GM19023 (cell line): Measurements from ENCODE around the gene MAGI1.
"Not testable (repeated sequence)": the region's sequence is repeated elsewhere in the genome, so short reads cannot be mapped to it uniquely, and the experiment has no call there.

Source experiments
- ATAC-seq: cut with Tn5 transposase; IDR thresholded peaks from one replicate; pipeline ENCODE4 v1.9.1; 2021; ENCODE audit warnings: mild to moderate bottlenecking, moderate library complexity; ENCODE audit not compliant: unreplicated experiment

MAGI1 gene

DNA sequence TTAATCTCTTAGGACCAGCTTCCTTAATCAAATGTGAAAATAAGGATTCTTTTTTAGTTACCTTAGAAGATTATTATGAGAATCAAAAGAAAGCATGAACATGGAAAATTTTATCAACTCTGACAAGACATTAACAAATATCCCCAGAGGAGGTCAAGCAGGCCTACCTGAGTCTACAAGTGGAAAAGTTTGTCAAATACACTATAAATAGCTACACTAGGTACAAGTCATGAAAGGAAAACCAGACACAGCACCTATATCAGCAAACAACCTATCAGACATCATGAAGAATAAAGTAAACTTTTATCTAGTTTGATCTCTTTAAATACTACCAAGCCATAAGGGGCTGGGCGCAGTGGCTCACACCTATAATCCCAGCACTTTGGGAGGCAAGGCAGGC lies 126.1 kb downstream of the MAGI1 start:
- no peak for ATAC-seq

DNA sequence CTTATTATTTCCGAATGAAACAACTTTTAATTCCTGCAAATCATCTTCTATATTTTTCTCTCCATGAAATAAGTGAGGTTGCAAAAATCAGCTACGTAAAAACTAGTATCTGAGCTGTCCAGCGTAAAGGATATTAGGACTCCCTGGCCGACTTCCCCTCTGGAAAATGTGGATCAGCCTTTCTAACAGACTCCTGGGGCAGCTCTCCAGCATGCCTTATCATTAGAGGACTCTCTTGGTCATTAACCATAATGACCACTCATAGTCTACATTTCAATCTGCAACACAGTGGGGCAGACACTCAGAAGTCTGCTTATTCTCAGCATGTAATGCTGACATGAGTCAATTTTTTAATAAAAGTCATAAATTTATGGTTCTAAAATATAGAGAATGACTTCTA lies 130.1 kb downstream of the MAGI1 start:
- no peak for ATAC-seq

DNA sequence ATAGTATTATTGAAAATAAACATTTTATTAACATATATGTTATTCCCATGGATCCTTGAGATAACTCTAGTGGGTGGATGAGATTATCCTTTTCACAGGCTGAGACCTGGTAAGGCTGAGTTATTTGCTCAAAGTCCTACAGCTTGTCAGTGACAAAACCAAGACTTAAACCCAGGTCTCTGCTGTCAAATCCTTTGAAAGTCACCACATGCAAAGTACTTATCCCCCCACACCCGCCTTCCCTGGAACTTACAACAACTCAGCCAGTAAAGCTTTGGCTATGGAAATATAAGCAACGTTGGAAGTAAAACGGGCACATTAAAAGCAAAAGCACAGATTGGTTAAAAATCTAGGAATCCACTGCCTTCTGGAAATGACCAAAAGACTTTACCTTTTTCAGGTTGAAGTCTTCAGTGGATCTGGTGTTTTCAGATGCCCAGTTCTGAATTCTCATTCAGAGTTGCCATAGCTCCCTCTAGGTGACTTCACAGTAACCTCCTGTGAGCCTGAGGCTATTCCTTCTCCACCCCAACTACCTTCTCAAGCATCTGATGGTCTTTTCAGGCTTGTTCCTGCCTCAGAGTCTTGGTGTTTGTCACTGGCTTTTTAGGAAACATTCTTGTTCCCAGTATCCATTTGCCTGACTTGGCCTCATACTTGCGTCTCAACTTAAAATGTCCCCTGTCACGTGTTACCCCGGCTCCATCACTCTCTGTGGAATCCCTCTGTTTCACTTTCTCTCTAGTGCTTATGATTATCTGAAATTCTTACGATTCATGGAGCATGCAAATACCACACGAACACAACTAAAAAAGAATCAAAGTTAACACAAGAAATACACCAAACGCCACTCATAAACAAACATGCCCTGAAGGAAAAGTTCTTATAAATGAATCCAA lies 131.2 kb downstream of the MAGI1 start:
- no peak for ATAC-seq

DNA sequence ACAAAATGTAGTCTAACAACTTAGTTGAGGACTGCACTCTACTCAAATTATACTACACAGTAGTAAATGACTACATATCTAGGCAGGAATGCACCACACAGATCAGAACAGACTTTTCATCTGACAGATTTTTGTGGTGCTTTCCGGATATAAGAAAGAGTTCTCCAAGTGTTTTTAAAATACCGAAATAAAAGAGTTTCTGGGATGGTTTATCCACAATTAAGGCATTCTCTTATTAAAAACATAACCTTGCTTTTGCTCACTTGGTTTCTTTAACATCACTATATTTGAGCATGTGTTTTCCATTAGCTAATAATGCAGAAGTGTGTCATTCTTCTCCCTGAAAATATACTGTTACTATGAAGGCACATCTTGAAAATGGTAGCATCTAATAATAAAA lies 132.9 kb downstream of the MAGI1 start:
- no peak for ATAC-seq

DNA sequence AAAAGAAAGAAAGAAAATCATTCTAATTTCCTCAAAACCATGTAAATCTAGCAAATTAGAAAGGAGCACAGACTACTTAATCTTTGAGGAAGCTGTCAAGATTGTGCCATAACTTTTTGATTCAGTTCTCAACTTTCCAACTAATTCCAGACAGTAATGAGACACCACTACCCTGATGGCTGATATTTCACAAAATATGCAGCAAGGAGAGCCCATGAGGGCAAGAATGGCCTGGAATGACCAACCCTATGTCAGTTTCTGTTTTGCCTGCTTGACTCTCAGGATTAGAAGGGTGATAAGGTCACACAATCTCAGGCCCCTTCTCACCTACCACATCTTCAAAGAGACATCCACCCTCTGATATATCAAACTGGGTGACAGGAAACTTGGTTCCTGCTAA lies 134.7 kb downstream of the MAGI1 start:
- no peak for ATAC-seq

DNA sequence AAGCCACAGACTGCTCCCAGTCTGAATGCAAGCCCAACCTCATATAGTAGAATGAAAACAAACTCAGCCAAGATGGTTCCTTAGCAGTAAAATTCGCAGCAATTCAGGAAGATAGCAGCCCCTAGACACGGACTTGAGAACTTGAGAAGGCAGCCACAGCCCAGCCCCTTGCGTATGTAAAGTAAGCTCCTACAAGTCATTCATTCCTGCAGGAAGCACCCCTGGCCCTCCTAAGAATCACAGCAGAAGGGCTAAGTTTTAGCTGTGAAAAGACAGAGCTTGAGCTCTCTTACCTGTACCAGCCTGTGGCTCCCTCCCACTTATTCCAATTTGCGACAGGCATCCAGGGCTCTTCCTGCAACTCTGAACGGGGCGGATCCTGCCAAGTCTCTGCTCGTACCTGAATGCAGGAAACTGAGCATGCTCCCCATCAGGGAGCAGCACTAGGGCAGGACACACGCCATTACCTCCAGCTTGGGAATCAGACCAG lies 136.4 kb downstream of the MAGI1 start:
- ATAC-seq: no peak

DNA sequence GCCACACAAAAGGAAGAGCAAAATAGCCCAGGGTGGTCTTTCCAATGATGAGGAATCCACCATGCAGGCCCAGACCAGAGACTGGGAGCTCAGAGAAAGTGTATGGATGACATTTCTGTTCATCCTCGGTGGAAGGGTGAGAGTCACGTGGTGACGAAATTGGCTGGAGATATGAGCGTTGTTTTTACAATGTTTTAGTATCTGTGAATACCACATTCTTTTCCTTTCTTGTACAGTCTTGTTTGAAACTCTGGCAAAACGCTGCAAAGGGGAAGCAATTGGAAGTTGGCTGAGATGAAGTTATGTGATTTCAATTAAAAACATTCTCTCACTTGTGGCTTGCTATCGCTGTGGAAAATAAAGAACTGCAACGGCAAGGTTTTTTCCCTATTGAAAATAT lies 137.5 kb downstream of the MAGI1 start:
- no peak for ATAC-seq

DNA sequence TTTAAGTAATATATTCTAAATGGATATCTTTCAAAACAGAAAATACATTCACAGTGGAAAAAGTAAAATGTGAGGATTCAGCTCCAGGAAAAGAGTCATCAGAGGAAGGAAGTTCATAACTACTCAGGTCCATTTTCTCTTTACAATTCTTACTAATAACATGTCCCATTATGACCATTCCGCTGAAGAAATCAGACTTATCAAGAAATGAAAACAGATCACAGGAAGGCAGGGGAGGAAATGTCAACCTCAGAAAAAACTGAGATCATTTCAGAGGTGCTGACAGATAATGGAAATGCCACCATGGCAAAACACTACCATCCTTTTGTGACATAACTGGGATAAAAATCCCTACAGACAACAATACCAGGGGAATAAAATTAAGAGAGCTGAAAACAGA lies 139.5 kb downstream of the MAGI1 start:
- no peak for ATAC-seq

DNA sequence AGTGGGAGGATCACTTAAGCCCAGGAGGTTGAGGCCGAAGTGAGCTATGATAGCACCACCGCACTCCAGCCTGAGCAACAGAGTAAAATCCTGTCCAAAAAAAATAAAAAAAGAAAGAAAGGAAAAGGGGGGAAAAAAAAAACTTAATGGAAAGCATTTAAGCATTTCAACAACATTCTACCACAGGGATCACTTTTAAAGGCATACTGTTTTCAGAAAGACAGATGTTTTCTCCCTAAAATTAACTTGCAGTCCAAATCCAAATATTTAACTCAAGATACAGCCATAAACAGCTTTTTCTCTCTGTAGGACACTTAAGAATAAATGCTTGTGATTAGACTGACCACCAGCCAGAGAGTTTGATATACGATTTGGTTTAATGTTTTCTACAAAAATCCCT lies 141.0 kb downstream of the MAGI1 start:
- ATAC-seq: no peak

DNA sequence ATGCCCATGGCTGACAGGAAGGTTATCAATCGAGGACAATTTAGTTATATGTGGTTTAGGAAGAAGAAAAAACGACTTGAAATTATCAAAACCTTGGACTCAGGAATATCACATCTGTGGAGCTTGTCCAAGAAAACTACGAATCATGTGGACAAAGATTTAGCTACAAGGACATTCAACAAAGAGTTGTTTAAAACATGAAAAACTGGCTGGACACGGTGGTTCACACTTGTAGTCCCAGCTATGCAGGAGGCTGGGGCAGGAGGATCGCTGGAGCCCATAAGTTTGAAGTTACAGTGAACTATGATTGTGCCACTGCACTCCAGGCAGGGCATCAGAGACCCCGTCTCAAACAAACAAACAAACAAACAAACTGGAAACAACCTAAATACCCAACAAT lies 142.4 kb downstream of the MAGI1 start:
- no peak for ATAC-seq

DNA sequence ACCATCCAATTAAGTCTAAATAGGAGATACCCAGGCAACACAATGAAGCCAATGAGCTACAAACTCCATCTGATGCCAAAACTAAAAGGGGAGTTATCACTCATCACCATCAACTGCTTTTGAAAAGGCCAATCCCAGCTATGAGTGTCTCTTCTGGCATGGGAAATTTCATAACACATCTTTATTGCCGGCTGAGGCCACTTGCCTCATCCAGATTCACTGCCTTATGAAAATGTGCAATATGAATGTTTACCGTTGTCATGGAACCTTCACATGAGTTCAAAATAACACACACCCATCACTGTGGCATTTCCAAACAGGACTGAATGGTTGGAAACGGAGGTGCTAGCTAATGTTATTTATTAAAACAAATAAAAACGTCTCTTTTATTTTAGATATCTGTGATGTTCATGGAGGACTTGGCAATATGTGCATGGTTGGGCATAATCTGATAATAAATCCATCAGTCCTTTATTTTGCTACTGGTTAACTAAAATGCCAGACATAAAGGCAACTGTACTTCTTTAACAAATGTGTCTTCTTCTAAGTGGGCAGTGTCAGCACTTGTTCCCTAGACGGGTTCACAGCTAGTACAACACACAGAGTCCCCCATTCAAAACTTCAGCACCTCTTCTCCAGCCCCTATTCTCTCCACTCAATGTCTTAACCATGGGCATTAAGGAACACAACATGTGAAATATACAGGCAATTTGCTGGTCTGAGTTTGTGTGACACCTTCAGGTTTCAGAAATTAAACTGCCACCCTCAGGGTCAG lies 143.9 kb downstream of the MAGI1 start:
- no peak for ATAC-seq

DNA sequence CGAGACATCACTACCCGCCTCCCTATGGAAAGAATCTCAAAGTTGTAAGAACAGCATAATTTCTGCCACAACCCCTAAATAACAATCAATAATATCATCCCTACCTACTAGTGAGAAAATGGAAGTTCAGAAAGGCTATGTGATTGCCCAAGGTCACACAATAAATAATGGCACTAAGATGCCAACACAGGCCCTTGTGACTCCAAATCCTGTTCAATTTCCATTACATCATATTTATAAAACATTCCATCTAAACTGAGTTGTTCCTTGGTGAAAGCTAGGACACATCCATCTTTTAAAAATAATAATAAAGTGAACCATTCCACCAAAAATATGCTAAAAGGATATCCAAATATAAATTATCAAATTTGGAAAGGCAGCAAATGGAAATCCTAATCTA lies 144.6 kb downstream of the MAGI1 start:
- no peak for ATAC-seq

DNA sequence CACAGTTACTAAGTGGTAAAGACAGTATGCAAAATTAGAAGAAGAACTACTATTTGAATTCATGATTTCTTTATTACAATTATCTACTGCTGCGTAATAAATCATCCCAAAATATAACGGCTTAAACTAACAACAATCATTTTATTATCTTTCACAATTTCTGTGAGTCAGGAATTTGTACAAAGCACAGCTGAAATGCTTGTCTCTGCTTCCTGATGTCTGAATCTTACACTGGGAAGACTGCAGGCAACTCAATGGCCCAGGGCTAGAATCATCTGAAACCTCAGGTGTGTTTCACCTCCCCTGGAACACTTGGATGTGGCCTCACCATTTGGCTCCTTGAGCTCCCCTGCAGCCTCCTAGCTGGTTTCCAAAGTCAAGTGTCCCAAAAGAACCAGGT lies 145.1 kb downstream of the MAGI1 start:
- no peak for ATAC-seq

DNA sequence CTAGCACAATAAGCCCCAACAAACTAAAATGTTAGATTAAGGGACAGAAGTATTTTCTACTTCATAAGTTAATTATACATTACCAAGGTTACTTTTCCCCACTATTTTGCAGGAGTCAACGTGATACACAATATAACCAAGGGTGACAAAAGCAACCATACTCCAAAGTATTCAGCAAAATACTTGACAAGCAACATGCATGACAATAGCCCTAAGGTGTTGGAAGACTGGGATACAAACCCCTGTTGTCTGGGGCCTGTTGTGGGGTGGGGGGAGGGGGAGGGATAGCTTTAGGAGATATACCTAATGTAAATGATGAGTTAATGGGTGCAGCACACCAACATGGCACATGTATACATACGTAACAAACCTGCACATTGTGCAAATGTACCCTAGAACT lies 147.2 kb downstream of the MAGI1 start:
- ATAC-seq: not testable (repeated sequence)

DNA sequence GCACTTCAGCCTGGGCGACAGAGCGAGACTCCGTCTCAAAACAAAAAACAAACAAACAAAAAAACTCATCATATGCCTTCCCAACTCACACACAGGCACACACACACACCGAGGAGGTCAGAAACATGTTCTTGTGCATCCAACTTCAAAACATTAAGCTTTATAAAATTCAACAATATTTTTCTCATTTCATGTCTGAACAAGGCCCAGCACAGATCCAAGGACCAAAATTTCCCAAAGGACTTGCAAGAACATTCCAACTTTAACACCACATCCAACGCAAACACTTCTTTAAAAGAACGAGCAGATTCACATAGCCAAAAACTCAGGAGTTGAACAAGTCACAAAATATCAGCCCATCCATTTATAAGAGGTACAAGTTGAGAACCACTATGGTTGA lies 148.4 kb downstream of the MAGI1 start:
- no peak for ATAC-seq

DNA sequence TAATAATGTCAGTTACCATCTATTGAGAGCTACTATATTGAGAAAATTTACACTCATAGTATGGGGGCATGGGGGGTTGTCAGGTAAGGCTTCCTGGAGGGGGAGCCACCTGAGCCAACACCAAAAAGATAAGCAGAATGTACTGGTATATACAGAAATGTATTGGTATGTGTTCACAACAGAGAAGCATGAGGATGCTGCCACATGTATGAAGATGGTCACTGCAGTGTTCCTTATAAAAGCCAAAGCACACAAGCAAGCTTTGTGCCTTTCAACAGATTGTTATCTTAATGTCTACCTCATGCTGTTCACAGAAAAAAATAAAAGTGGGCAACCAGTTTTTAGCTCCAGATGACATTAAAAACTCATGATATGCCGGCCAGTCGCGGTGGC lies 149.0 kb downstream of the MAGI1 start:
- ATAC-seq: no peak

DNA sequence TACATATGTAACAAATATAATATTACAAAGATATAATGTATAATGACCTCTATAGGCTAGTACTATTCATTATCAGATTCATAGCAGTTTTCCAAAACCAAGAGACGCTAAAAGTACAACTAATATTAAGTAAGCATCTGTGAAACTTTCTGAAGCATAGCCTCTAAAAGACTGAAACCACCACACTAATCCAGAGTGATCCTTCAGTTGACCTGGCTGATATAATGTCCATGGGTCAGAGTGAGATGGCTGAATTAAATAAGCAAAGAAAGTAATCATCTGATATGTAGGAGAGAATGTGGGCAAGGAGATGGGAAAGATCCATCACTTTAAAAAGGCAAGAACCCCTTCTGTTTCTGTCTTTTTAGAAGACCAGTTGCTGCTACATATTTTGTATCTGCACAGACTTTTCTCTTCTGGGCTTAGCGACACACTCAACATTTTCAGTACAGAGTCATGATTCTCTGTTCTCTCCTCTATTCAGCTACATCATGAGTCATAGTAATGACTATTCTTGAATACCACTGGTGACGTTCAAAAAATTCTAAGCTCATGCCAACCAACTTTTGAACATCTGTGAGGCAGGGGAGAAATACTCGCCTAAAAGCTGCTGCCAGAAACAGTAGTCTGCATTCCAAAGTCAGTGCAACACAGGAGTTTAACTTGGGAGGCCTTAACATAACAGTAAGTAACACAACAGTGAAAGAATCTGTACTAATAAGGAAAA lies 149.6 kb downstream of the MAGI1 start:
- no peak for ATAC-seq

DNA sequence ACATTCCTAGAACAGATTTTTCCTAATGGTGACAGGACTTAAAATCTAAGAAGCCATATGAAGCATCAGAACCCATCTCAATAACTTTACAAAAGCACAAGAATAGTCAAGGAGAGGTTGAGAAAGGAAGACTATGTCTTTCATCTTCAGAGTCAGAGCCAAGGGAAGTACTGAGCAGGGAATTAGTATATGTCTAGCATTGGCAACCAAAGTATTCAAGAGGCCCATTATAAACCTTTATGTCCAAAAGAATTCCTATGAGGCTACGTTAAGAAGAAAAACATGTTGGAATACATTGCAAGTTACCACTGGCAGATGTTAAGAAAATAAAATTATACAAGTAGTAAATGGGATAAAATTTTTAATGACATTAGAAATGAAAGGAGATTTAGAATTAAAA lies 150.5 kb downstream of the MAGI1 start:
- no peak for ATAC-seq

DNA sequence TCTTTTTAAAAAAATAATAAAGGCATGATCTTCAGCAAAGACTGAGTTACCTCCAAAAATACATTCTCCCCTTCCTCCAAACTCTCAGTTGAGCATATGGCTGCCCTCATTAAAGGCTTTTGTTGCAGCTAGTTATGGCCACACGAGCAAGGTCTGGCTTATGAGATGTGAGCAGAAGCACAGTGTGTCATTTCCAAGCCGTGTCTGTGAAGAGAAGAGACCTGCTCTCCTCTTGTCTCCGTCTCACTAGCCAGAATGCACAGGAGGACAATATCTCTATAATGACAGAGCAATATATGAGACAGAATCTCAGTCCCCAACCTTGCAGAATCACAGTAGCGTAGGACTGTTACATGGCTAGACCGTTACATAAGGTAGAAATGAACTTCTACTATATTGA lies 152.3 kb downstream of the MAGI1 start:
- ATAC-seq: no peak

DNA sequence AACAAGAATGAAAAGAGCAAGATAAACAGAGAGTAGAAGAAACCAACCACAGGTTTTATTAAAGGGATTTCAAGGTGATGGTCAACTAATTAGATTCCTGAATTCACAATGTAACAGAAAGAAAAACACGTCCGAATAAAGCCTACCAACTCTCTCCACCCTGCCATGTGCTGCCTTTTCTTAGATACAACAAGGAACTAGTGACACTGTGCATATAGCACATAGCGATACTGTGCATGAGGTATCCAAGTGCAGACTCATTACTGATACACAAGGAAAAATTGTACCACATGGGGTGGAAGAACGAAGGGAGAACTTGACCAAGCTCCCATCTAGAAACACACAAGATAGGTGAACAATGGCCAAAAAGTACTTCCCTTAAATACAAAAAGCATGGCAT lies 154.6 kb downstream of the MAGI1 start:
- no peak for ATAC-seq

DNA sequence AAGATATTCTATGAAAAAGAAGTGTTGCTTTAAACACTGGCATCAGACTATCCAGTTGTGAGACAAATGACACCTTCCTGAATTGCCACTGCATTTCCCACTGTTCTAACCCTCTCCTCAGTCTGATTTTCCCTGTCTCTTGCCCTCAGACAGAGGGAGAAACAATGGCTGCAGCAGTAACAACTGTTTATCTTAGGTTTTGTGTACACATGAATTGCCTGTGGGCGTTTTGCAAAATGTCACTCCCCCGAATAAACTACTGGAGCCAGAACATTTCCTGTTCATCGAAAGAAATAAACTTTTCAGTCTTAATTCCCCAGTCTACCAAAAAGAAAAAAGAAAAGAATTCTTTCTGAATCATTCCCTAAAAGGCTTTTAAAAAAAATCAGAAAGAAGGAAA lies 155.1 kb downstream of the MAGI1 start:
- no peak for ATAC-seq

DNA sequence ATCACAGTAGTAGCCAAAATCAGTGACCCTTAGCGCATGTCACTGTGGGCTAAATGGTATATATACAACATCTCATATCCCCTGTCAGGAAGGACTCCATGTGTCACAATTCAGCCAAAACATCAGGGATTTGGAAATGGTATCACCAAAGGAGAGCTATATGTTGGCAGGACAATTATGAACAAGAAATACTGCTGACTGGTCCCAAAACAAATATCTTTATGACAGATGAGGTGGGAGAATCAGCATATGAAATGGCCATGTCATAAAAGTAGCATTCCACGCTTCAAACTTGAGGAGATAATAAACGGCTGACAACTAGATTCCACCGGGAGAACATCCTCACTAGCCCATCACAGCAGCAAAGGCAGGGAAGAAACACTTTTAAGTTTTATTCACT lies 158.4 kb downstream of the MAGI1 start:
- ATAC-seq: no peak
